Measurements from ENCODE around the gene ZBTB2.

Gene ZBTB2

DNA sequence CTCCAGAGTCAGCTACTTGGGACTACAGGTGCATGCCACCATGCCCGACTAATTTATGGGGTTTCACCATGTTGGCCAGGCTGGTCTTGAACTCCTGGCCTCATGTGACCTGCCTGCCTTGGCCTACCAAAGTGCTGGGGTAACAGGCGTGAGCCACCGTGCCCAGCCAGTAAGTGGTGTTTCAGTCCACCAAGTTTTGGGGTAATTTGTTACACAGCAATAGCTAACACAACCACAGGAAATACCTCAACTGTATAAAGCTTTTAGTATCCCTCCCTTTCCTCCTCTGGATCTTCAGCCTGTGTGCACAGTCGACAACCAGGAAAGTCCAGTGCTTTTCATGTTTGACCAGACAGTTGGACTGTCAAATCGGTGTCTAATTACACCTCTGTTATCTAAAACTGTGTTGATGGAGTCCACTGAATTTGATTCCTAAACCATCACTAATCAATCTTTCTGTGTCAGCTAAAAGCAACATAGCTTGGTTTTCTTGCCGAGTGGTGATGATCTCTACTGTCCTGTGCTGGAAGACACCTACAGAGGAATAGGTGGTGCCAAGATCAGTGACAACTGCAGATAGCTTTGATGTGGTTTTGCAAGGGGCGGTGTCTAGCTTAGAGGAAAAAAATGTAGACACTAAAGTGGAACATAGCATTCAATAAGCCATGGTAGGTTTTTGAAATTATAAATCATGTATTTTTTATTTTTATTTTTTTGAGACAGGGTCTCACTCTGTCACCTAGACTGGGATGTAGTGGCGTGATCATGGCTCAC lies 22.2 kb upstream of the ZBTB2 start:
- peak overlapping the region; percentile 72 for H3K27ac Mint-ChIP-seq
- no peak overlapping the region for H3K4me3 Mint-ChIP-seq
- peaks cover 22% of the 10 kb centered on the region for H3K9me3 Mint-ChIP-seq
- H3K4me1 Mint-ChIP-seq (ENCODE audit: low read depth), result peaks cover 16% of the 10 kb centered on the region
- no peaks in the 10 kb centered on the region for H3K27me3 Mint-ChIP-seq (ENCODE audit: low read depth)
- H3K36me3 Mint-ChIP-seq (ENCODE audit: low read depth), result peaks cover 52% of the 10 kb centered on the region

DNA sequence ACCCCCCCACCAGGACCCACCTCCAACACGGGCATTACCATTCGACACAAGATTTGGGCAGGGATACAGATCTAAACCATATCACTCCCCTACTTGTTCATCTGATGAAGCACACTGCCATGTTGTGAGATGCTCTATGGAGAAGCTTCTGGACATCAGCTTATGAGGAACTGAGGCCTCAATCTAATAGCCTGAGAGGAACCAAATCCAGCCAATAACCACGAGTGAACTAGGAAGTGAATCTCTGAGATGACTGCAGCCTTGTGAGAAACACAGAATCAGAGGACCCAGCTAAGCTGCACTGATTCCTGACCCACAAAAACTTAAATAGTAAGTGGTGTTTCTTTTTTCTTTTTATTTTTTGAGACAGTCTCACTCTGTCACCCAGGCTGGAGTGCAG lies 21.6 kb upstream of the ZBTB2 start:
- no peak overlapping the region for H3K4me3 Mint-ChIP-seq
- peaks cover 22% of the 10 kb centered on the region for H3K9me3 Mint-ChIP-seq
- H3K27me3 Mint-ChIP-seq (ENCODE audit: low read depth), result no peaks in the 10 kb centered on the region
- H3K36me3 Mint-ChIP-seq (ENCODE audit: low read depth), result peaks cover 50% of the 10 kb centered on the region
- peak overlapping the region; percentile 21 for H3K27ac Mint-ChIP-seq
- H3K4me1 Mint-ChIP-seq (ENCODE audit: low read depth), result peaks cover 16% of the 10 kb centered on the region

DNA sequence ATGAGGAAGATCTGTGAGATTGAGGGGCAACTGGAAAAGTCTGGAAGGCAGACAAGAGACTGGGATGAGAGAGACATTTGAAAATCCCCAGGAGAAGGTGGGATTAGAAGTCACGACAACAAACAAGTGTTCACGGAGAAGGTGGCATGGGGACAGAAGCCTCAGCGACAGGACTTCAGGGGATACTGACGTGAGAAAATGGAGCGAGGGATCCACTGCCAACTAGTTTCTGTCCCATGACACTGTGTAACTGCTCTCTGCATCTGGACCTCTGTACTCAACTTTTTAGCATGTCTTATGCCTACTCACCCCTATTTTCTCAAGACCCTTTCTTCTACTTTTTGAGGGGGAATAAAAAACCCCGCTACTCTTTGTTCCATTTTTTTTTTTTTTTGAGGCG lies 18.3 kb upstream of the ZBTB2 start:
- H3K27ac Mint-ChIP-seq, result no peak overlapping the region
- peaks cover 18% of the 10 kb centered on the region for H3K4me1 Mint-ChIP-seq (ENCODE audit: low read depth)
- H3K27me3 Mint-ChIP-seq (ENCODE audit: low read depth), result no peaks in the 10 kb centered on the region
- peaks cover 16% of the 10 kb centered on the region for H3K9me3 Mint-ChIP-seq
- peaks cover 36% of the 10 kb centered on the region for H3K36me3 Mint-ChIP-seq (ENCODE audit: low read depth)
- H3K4me3 Mint-ChIP-seq, result no peak overlapping the region

DNA sequence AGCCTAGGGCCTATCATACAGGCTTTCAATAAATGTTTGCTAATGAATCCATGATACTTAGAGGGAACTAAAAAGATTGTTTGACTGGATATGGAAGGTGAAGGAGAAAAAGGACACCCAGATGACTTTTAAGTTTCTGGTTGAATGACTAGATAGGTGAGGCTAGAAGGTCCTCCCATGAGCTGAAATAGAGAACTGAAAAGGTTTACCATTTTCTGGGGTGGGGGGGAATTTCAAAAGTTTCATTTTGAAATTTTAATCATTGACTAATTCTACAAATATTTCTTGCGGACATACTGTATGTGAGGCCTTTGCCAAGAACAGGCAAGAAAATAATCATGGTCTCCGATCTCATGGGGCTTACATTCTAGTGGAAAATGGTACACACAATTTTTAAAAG lies 17.9 kb upstream of the ZBTB2 start:
- Mint-ChIP-seq H3K4me3 (no peak overlapping the region), H3K9me3 (peaks cover 12% of the 10 kb centered on the region), H3K4me1 (ENCODE audit: low read depth) (peaks cover 14% of the 10 kb centered on the region), H3K36me3 (ENCODE audit: low read depth) (peaks cover 32% of the 10 kb centered on the region), H3K27me3 (ENCODE audit: low read depth) (no peaks in the 10 kb centered on the region), H3K27ac (no peak overlapping the region)

DNA sequence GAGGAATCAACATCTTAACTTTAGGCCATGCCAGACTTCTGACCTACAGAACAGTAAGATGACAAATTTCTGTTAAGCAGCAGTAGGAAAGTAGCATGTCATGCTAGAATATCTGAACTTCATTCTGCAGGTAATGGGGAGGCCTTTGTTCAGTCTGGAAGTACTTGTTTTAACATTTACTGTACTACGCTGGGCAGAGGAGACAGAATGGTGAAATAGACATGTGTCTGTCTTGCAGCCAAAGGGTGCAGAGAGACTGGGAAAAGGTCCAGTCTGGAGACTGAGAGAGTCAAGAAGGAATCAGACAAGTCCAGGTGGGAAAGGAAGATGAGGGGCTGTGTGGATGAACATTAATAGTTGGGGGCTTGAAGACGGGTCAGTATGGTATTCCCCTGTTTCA lies 17.5 kb upstream of the ZBTB2 start:
- Mint-ChIP-seq H3K4me3 (no peak overlapping the region), H3K9me3 (peaks cover 11% of the 10 kb centered on the region), H3K36me3 (ENCODE audit: low read depth) (peaks cover 30% of the 10 kb centered on the region), H3K27me3 (ENCODE audit: low read depth) (no peaks in the 10 kb centered on the region), H3K4me1 (ENCODE audit: low read depth) (peaks cover 11% of the 10 kb centered on the region), H3K27ac (no peak overlapping the region)

DNA sequence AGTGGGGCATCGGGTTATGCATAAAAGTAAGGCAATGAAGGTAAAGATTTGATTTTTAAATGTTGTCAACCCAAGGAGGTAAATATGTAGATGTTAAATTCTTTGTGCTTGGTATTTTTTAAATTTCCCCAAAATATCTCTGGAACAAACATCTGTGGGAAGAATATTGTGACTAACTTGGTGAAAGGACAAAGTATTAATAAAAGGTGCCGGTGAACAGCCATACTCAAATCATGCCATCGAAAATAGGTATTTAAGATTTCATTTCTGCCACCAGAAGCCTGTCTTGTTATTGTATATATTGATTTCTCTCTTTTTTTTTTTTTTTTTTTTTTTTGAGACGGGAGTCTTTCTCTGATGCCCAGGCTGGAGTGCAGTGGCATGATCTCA lies 12.6 kb upstream of the ZBTB2 start:
- no peaks in the 10 kb centered on the region for H3K27me3 Mint-ChIP-seq (ENCODE audit: low read depth)
- no peak overlapping the region for H3K4me3 Mint-ChIP-seq
- no peaks in the 10 kb centered on the region for H3K9me3 Mint-ChIP-seq
- H3K4me1 Mint-ChIP-seq (ENCODE audit: low read depth), result peaks cover 21% of the 10 kb centered on the region
- no peak overlapping the region for H3K27ac Mint-ChIP-seq
- H3K36me3 Mint-ChIP-seq (ENCODE audit: low read depth), result peaks cover 18% of the 10 kb centered on the region

DNA sequence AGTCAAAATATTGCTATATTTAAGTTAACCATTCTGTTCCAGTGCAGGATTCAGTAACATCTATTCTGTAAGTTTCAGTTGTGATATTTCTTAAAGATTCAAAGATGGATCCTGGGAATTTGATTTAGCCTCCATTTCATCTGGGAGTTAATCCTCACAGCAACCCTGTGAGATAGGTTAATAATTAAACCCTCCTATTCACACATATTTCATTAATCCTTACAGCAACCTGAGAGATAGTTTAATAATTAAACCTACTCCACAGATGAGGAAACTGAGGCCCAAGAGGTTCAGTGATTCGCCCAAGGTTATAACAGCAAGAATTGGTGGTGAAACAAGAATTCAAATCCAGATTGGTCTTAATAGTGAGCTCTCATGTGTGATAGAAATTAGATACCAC lies 10.9 kb upstream of the ZBTB2 start:
- H3K4me3 Mint-ChIP-seq, result no peak overlapping the region
- H3K4me1 Mint-ChIP-seq (ENCODE audit: low read depth), result peaks cover 31% of the 10 kb centered on the region
- no peaks in the 10 kb centered on the region for H3K9me3 Mint-ChIP-seq
- H3K36me3 Mint-ChIP-seq (ENCODE audit: low read depth), result peaks cover 18% of the 10 kb centered on the region
- H3K27ac Mint-ChIP-seq, result no peak overlapping the region
- H3K27me3 Mint-ChIP-seq (ENCODE audit: low read depth), result no peaks in the 10 kb centered on the region

DNA sequence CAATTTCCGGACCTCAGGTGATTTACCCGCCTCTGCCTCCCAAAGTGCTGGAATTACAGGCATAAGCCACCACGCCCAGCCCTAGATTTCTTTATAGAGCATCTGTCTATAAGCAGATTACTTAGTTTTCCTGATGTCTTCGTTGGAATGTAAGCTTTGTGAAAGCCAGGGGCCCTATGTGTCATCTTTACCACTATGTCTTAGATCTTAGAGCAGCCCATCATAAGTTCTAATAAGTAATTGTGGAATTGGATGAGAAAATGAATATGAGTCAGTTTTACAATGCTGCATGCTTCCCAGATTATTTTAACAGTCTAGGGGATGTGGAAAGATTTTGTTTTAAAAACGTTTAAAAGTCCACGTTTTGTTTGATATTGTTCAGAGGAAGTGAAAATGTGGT lies 9.1 kb upstream of the ZBTB2 start:
- Mint-ChIP-seq H3K9me3 (no peaks in the 10 kb centered on the region), H3K36me3 (ENCODE audit: low read depth) (peaks cover 21% of the 10 kb centered on the region), H3K4me3 (no peak overlapping the region), H3K4me1 (ENCODE audit: low read depth) (peaks cover 36% of the 10 kb centered on the region), H3K27me3 (ENCODE audit: low read depth) (no peaks in the 10 kb centered on the region), H3K27ac (no peak overlapping the region)

DNA sequence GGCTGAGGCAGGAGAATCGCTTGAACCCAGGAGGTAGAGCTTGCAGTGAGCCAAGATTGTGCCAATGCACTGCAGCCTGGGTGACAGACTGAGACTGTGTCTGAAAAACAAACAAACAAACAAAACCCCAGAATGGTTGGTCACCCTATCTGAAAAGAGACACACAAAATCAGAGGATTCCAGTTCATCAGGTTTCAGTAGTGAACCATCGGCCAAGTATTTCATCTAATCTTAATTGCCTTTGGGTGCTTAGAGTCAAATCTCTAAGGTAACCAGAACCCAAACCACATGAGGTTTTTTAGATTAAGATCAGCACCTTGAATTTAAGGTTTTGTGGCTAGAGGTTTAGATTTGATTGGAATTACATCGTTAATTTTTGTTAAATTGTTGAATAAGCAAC lies 8.3 kb upstream of the ZBTB2 start:
- no peak overlapping the region for H3K27ac Mint-ChIP-seq
- peaks cover 42% of the 10 kb centered on the region for H3K4me1 Mint-ChIP-seq (ENCODE audit: low read depth)

DNA sequence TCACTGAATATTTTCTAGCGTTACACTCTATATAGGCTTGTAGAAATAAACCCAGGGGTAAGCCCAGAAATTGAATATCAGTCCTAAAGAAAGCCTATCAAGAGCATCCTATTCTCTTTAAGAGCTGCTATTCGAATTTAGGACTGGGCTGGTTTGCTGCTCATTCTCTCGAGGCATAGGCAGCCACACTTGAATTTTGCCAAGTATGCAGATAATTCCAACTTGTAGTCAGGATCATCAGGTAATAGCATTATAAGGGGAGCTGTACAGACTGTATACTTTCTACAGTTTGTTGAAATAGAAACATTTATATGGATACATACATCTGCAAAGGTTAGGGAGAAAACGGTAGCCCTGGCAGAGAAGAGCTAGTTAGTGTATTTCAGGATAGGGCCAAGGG lies 2.1 kb upstream of the ZBTB2 start:
- Mint-ChIP-seq H3K36me3 (ENCODE audit: low read depth) (peaks cover 28% of the 10 kb centered on the region), H3K4me3 (peak overlapping the region; percentile 95), H3K9me3 (no peaks in the 10 kb centered on the region), H3K4me1 (ENCODE audit: low read depth) (peaks cover 56% of the 10 kb centered on the region), H3K27me3 (ENCODE audit: low read depth) (no peaks in the 10 kb centered on the region), H3K27ac (peak overlapping the region; percentile 98)

More for the DNA sequence above, 8.3 kb upstream of the ZBTB2 start:
- Mint-ChIP-seq H3K4me3 (no peak overlapping the region), H3K9me3 (no peaks in the 10 kb centered on the region), H3K27me3 (ENCODE audit: low read depth) (no peaks in the 10 kb centered on the region), H3K36me3 (ENCODE audit: low read depth) (peaks cover 23% of the 10 kb centered on the region)

DNA sequence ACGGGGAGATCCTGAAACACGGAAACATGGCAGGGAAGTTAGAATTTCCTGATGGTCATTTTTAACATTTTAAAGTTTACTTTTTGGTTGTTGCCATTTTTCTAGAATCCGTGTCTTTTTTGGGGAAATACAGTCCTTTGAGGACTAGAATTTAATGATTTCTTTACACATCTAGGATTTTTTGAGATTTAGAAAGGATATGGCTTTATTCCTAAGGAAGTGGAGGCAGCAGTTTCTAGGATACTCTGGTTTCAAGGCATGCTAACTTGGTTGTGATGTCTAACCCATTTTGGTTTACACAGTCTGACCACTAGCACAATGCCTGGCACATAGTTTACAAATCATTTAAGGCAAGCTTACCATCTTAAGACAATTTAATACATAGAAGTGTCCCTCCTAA lies 1.1 kb upstream of the ZBTB2 start:
- no peaks in the 10 kb centered on the region for H3K27me3 Mint-ChIP-seq (ENCODE audit: low read depth)
- H3K36me3 Mint-ChIP-seq (ENCODE audit: low read depth), result peaks cover 27% of the 10 kb centered on the region
- no peaks in the 10 kb centered on the region for H3K9me3 Mint-ChIP-seq
- H3K4me1 Mint-ChIP-seq (ENCODE audit: low read depth), result peaks cover 55% of the 10 kb centered on the region
- H3K27ac Mint-ChIP-seq, result peak overlapping the region; percentile 98
- H3K4me3 Mint-ChIP-seq, result peak overlapping the region; percentile 95

DNA sequence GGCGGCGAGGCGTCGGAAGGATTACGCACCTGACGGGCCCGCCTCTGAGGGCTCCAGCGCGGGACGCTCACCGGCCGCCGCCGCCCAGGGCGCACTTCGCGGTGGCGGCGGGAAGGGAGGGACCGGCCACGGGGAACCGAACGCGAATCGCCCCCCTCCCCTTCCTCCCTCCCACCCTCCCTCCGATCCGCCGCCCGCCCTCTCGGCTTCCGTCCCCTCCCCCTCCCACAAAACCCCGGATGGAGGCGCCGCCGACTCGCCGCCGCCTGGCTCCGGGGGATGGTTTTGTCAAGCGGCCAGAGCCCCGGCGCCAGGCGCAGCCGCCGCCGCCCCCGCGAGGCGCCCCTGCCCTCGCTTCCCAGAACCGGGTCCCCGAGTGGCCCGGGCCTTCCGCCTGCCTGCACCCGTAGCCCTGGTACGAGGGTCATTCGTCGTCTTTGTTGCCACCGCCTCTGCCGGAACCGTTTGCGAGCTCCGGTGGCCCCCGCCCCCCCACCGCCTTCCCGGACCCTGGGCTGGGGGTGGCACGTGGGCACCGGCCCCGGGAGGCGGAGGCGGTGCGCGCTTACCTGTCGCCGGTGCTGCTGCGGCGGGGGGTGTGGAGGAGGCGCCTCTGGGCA lies 398 bp downstream of the ZBTB2 start:
- H3K27ac Mint-ChIP-seq, result peak overlapping the region; percentile 66
- H3K9me3 Mint-ChIP-seq, result no peaks in the 10 kb centered on the region
- peak overlapping the region; percentile 95 for H3K4me3 Mint-ChIP-seq
- peaks cover 21% of the 10 kb centered on the region for H3K36me3 Mint-ChIP-seq (ENCODE audit: low read depth)
- no peaks in the 10 kb centered on the region for H3K27me3 Mint-ChIP-seq (ENCODE audit: low read depth)
- H3K4me1 Mint-ChIP-seq (ENCODE audit: low read depth), result peaks cover 53% of the 10 kb centered on the region

DNA sequence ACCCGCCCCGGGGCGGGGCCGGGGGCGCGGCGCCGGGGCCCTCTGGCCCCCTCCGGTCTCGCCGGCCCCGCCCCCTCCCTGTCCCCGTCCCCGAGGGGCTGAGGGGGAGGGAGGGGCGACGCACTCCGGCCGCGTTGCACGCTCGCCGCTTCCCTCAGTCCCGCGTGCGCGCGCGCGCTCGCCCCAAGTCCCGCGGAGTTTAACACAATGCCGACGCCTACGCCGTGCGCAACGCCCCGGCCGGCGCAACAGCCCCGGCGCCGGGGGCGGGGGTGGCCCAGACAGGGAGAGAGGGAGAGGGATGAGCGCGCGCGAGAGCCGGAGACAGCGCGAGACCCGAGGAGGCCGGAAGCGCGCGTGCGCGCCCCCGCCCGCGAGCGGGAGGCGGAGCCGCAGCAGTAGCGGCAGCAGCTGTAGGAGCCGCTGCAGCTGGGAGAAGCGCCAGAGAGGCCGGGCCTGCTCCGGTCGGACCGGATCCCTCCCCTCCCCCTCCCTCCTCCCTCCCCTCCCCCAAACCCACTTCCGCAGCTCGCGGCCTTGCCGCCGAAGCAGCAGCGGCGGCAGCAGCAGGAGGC lies 996 bp downstream of the ZBTB2 start:
- Mint-ChIP-seq H3K4me3 (peak overlapping the region; percentile 54), H3K4me1 (ENCODE audit: low read depth) (peaks cover 56% of the 10 kb centered on the region), H3K36me3 (ENCODE audit: low read depth) (peaks cover 21% of the 10 kb centered on the region), H3K9me3 (no peaks in the 10 kb centered on the region), H3K27ac (peak overlapping the region; percentile 66), H3K27me3 (ENCODE audit: low read depth) (no peaks in the 10 kb centered on the region)

DNA sequence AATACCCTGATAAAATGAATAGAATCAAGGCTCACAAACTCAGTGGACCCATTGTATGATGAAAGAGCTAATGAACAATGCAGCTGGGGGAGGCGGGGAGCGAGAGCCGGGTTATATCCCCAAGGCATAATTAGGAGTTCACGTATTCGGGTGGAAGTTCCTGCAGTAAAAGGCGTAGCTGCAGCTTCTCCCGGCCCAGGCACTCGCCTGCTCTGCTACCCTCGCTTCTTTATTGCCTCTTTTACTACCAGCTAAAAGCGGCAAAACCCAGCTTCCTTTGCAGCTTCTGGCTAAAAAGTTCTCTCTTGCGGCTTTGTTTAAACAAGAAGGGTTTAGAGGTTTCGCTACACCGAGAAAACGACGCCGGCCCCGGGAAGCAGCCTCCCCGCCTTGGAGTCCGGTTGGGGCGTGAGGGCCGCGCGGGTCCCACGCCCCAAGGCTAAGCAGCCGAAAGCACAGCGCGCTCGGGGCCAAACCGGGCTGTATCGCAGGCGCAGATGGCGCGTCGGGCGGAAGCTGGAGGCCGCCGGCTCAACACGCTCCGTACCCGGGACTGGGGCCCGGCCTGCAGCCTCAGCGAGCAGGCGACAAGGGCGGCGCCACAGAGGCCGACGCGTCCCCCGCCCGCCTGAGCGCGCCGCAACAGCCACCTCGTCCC lies 1.6 kb downstream of the ZBTB2 start:
- Mint-ChIP-seq H3K27ac (peak overlapping the region; percentile 97), H3K27me3 (ENCODE audit: low read depth) (no peaks in the 10 kb centered on the region), H3K4me1 (ENCODE audit: low read depth) (peaks cover 58% of the 10 kb centered on the region), H3K9me3 (no peaks in the 10 kb centered on the region), H3K36me3 (ENCODE audit: low read depth) (peaks cover 24% of the 10 kb centered on the region), H3K4me3 (peak overlapping the region; percentile 96)

All from T-helper 1 cell treated with Interleukin-12 subunit alpha and Interleukin-12 subunit beta and Interleukin-4 antibody, amounts not matched to agents 30 μg/mL and 1 μg/mL, for 36 hours (primary cell).